Mesothelial cell of epicardium (in vitro differentiated cells): Measurements from ENCODE around the gene DOK6. TPM values are rescaled to one million over a fixed set of nuclear protein-coding genes. Genes with fewer than 3 reads are reported as not detected.

Source experiments
- DNase-seq, 2 experiments: peaks; one replicate each; pipeline ENCODE4 v3.0.0; 2021; ENCODE audit warnings: low spot score in 2 of 2; ENCODE audit not compliant: unreplicated experiment in 2 of 2
- H3K27ac Mint-ChIP-seq: 2 replicates; pipeline ENCODE4 v1.8.0; 2021; ENCODE audit warnings: mixed read lengths
- H3K27me3 Mint-ChIP-seq: 2 replicates; pipeline ENCODE4 v1.8.0; 2021; ENCODE audit warnings: low read depth, mixed read lengths
- H3K36me3 Mint-ChIP-seq: 2 replicates; pipeline ENCODE4 v1.8.0; 2021; ENCODE audit warnings: mixed read lengths
- H3K4me1 Mint-ChIP-seq: 2 replicates; pipeline ENCODE4 v1.8.0; 2021; ENCODE audit warnings: mixed read lengths
- H3K4me3 Mint-ChIP-seq: 2 replicates; pipeline ENCODE4 v1.8.0; 2021; ENCODE audit warnings: mild to moderate bottlenecking, moderate library complexity, mixed read lengths
- H3K9me3 Mint-ChIP-seq: 2 replicates; pipeline ENCODE4 v1.8.0; 2021; ENCODE audit warnings: mixed read lengths
- CTCF ChIP-seq: fragments of 200-600 bp; sonication (generic); IDR thresholded peaks from one replicate; pipeline ENCODE4 v1.5.0; 2021; ENCODE audit warnings: antibody characterized with exemption; ENCODE audit not compliant: unreplicated experiment
- total RNA-seq: library from RNA; stranded (reverse); gene quantifications from 3 replicates; pipeline ENCODE4 v1.2.1, GENCODE V29; 2021

DOK6 gene
- total RNA-seq, 1 donor from 2014 or later: 4.9 TPM

GRCh38 chr18:69882965-69883668 is 482.4 kb downstream of the DOK6 start:
- no peak for DNase-seq
- no peaks in the 10 kb centered on the region for H3K27me3 Mint-ChIP-seq
- no peaks in the 10 kb centered on the region for H3K4me1 Mint-ChIP-seq
- no peak overlapping the region for H3K27ac Mint-ChIP-seq
- no peak for TF ChIP-seq CTCF
- H3K36me3 Mint-ChIP-seq: peaks cover 2% of the 10 kb centered on the region
- H3K4me3 Mint-ChIP-seq: no peak overlapping the region
- peaks cover 10% of the 10 kb centered on the region for H3K9me3 Mint-ChIP-seq

- Mint-ChIP-seq H3K27ac (no peak overlapping the region), H3K36me3 (peaks cover 2% of the 10 kb centered on the region)
- no peak for TF ChIP-seq CTCF
Measured at GRCh38 chr18:69883781-69884180, 483.1 kb downstream of the DOK6 start.

GRCh38 chr18:69885355-69885754 is 484.7 kb downstream of the DOK6 start:
- Mint-ChIP-seq H3K27ac (no peak overlapping the region), H3K9me3 (no peaks in the 10 kb centered on the region), H3K27me3 (no peaks in the 10 kb centered on the region), H3K4me1 (no peaks in the 10 kb centered on the region), H3K36me3 (no peaks in the 10 kb centered on the region), H3K4me3 (no peak overlapping the region)
- TF ChIP-seq CTCF: no peak
- DNase-seq: no peak

More at GRCh38 chr18:69883781-69884180, 483.1 kb downstream of the DOK6 start:
- Mint-ChIP-seq H3K9me3 (peaks cover 7% of the 10 kb centered on the region), H3K4me1 (no peaks in the 10 kb centered on the region), H3K4me3 (no peak overlapping the region), H3K27me3 (no peaks in the 10 kb centered on the region)
- no peak for DNase-seq

- H3K4me1 Mint-ChIP-seq: no peaks in the 10 kb centered on the region
- no peaks in the 10 kb centered on the region for H3K36me3 Mint-ChIP-seq
- H3K9me3 Mint-ChIP-seq: no peaks in the 10 kb centered on the region
- no peaks in the 10 kb centered on the region for H3K27me3 Mint-ChIP-seq
- no peak for DNase-seq
- TF ChIP-seq CTCF: no peak
- H3K27ac Mint-ChIP-seq: no peak overlapping the region
- no peak overlapping the region for H3K4me3 Mint-ChIP-seq
Measured at GRCh38 chr18:69885841-69886531, 485.3 kb downstream of the DOK6 start.

GRCh38 chr18:69887256-69887655 is 486.6 kb downstream of the DOK6 start:
- no peak overlapping the region for H3K4me3 Mint-ChIP-seq
- no peak overlapping the region for H3K27ac Mint-ChIP-seq
- no peaks in the 10 kb centered on the region for H3K27me3 Mint-ChIP-seq
- DNase-seq: no peak
- H3K4me1 Mint-ChIP-seq: no peaks in the 10 kb centered on the region
- no peaks in the 10 kb centered on the region for H3K9me3 Mint-ChIP-seq
- no peak for TF ChIP-seq CTCF
- H3K36me3 Mint-ChIP-seq: no peaks in the 10 kb centered on the region
